GM12872 (cell line): Measurements from ENCODE around the gene ERGIC2.

Experiments
- CTCF ChIP-seq: IDR thresholded peaks from 3 replicates; pipeline ENCODE4 v1.5.1; 2011; ENCODE audit warnings: low read depth, mild to moderate bottlenecking, low read length, moderate library complexity; ENCODE audit not compliant: insufficient read depth

Gene ERGIC2

GRCh38 chr12:29288031-29288430 is 92.9 kb downstream of the ERGIC2 start:
- TF ChIP-seq CTCF = no peak

- no peak for TF ChIP-seq CTCF
These were observed 93.3 kb downstream of the ERGIC2 start for GRCh38 chr12:29287622-29288021.
